HCT116 (cell line): ENCODE data around the gene PEX11G. TPM values are rescaled to one million over a fixed set of nuclear protein-coding genes. Genes with fewer than 3 reads are reported as not detected.

Source experiments
- ATAC-seq: fragments of 200-7000 bp; cut with Tn5 transposase; 2 replicates; pipeline ENCODE4 v1.9.1; 2020; ENCODE audit warnings: mild to moderate bottlenecking, moderate library complexity
- BruUV-seq: library from RNA; stranded (reverse); fragments of 400-500 nt; replicated peaks from 2 replicates; lab custom pipeline; 2021; lab: Mats Ljungman, UMichigan
- CTCF ChIA-PET: fragments of 300-600 bp; sonication (Branson Sonifier 250); formaldehyde crosslinking; loops from one replicate; lab custom pipeline; 2021; ENCODE audit warnings: antibody characterized with exemption; lab: Charles Lee
- POLR2A ChIA-PET: fragments of 300-600, 350-600 bp; sonication (Branson Sonifier 250); formaldehyde crosslinking; loops from one replicate; lab custom pipeline; 2021; ENCODE audit warnings: antibody characterized with exemption; lab: Charles Lee
- RAD21 ChIA-PET, 2 experiments: fragments of 300-600 bp; sonication (Branson Sonifier 250); formaldehyde crosslinking; loops; one replicate each; lab custom pipeline; 2023; ENCODE audit warnings: low total read pairs in 2 of 2; ENCODE audit not compliant: uncharacterized antibody in 2 of 2, unreplicated experiment in 2 of 2, low non-redundant PET in 1 of 2; lab: Charles Lee
- DNase-seq: peaks from one replicate; pipeline ENCODE4 v3.0.0-alpha.2; 2010; ENCODE audit warnings: low read depth, low spot score
- H2AFZ ChIP-seq: fragments of 200-600 bp; shearing (Covaris generic), sonication (generic); 2 replicates; pipeline ENCODE4 v1.6.1; 2017; ENCODE audit warnings: low read depth, mixed run types, mixed read lengths, antibody characterized with exemption, low read length; ENCODE audit not compliant: poor library complexity, severe bottlenecking
- H3K27ac ChIP-seq: 2 replicates; pipeline ENCODE4 v1.5.1; 2012; ENCODE audit warnings: low read depth, low read length
- H3K27me3 ChIP-seq: fragments of 200-600 bp; sonication (generic); 2 replicates; pipeline ENCODE4 v1.6.1; 2016; ENCODE audit warnings: mixed run types, low read length, mixed read lengths; ENCODE audit not compliant: insufficient read depth
- H3K36me3 ChIP-seq, 2 experiments: fragments of 200-500 bp in 1 of 2; fragments of 200-600 bp in 1 of 2; sonication (Bioruptor generic) in 1 of 2; sonication (generic) in 1 of 2; 2 replicates each; pipeline versions ENCODE4 v1.5.1 to v1.6.1; 2014 to 2016; ENCODE audit warnings: low read length in 2 of 2, inconsistent platforms in 1 of 2, mixed read lengths in 1 of 2, mixed run types in 1 of 2; ENCODE audit not compliant: insufficient read depth in 2 of 2, control insufficient read depth in 1 of 2
- H3K4me1 ChIP-seq, 2 experiments: fragments of 200-600 bp in 1 of 2; sonication (generic) in 1 of 2; 2 replicates each; pipeline versions ENCODE4 v1.5.1 to v1.6.1; 2012 to 2017; ENCODE audit warnings: low read length in 2 of 2, inconsistent platforms in 1 of 2, mild to moderate bottlenecking in 1 of 2, mixed read lengths in 1 of 2, mixed run types in 1 of 2, moderate library complexity in 1 of 2; ENCODE audit not compliant: insufficient read depth in 2 of 2, control insufficient read depth in 1 of 2
- H3K4me2 ChIP-seq: fragments of 200-600 bp; sonication (generic); 2 replicates; pipeline ENCODE4 v1.6.1; 2017; ENCODE audit warnings: mixed run types, low read length, mixed read lengths
- H3K4me3 ChIP-seq, 2 experiments: fragments of 200-600 bp in 1 of 2; sonication (generic) in 1 of 2; replicated peaks in 1 of 2; 2 replicates each; pipeline ENCODE4 v1.5.1; 2011 to 2016; ENCODE audit warnings: low read length in 2 of 2, control low read depth in 1 of 2, low read depth in 1 of 2, mild to moderate bottlenecking in 1 of 2, mixed read lengths in 1 of 2, mixed run types in 1 of 2
- H3K79me2 ChIP-seq: fragments of 200-600 bp; sonication (generic); 2 replicates; pipeline ENCODE4 v1.6.1; 2017; ENCODE audit warnings: mild to moderate bottlenecking, mixed run types, low read length, moderate library complexity, mixed read lengths; ENCODE audit not compliant: insufficient read depth
- H3K9ac ChIP-seq: fragments of 200-600 bp; sonication (generic); 2 replicates; pipeline ENCODE4 v1.6.1; 2016; ENCODE audit warnings: low read length, mixed read lengths
- H3K9me2 ChIP-seq: fragments of 200-600 bp; sonication (generic), shearing (Covaris generic); 2 replicates; pipeline ENCODE4 v1.6.1; 2017; ENCODE audit warnings: mixed run types, mild to moderate bottlenecking, moderate library complexity; ENCODE audit not compliant: insufficient read depth
- H3K9me3 ChIP-seq, 2 experiments: fragments of 200-500 bp in 1 of 2; fragments of 200-600 bp in 1 of 2; sonication (Bioruptor generic) in 1 of 2; sonication (generic) in 1 of 2; 2 replicates each; pipeline ENCODE4 v1.6.1; 2014 to 2017; ENCODE audit warnings: low read length in 2 of 2, mixed read lengths in 2 of 2, inconsistent platforms in 1 of 2, low read depth in 1 of 2, mild to moderate bottlenecking in 1 of 2, mixed run types in 1 of 2, moderate library complexity in 1 of 2; ENCODE audit not compliant: control insufficient read depth in 1 of 2, insufficient read depth in 1 of 2
- H4K20me1 ChIP-seq: fragments of 200-600 bp; sonication (generic), shearing (Covaris generic); 2 replicates; pipeline ENCODE4 v1.6.1; 2017; ENCODE audit warnings: mixed run types, mild to moderate bottlenecking, moderate library complexity; ENCODE audit not compliant: insufficient read depth
- CTCF ChIP-seq, 3 experiments: fragments of 200-600 bp in 1 of 3; sonication (generic) in 1 of 3; IDR thresholded peaks in 2 of 3; conservative IDR thresholded peaks in 1 of 3; 2 replicates each; pipeline ENCODE4 v1.5.1; 2012 to 2017; ENCODE audit warnings: low read depth in 2 of 3, low read length in 2 of 3, antibody characterized with exemption in 1 of 3, borderline replicate concordance in 1 of 3, control low read depth in 1 of 3, mild to moderate bottlenecking in 1 of 3, mixed read lengths in 1 of 3, mixed run types in 1 of 3, moderate library complexity in 1 of 3; ENCODE audit not compliant: insufficient read depth in 1 of 3
- ELF1 ChIP-seq: IDR thresholded peaks from 2 replicates; pipeline ENCODE4 v1.6.1; 2012; ENCODE audit warnings: low read depth, borderline replicate concordance
- EZH2phosphoT487 ChIP-seq: fragments of 200-600 bp; IDR thresholded peaks from 2 replicates; pipeline ENCODE4 v1.6.1; 2018; ENCODE audit warnings: antibody characterized with exemption, borderline replicate concordance
- JUND ChIP-seq: IDR thresholded peaks from 2 replicates; pipeline ENCODE4 v1.6.1; 2012
- POLR2A ChIP-seq: IDR thresholded peaks from 2 replicates; pipeline ENCODE4 v1.7.0; 2011; ENCODE audit warnings: borderline replicate concordance; ENCODE audit not compliant: insufficient read depth, insufficient read length; ENCODE audit errors: extremely low read depth
- RAD21 ChIP-seq: IDR thresholded peaks from 2 replicates; pipeline ENCODE4 v1.6.1; 2012; ENCODE audit warnings: low read depth, mild to moderate bottlenecking
- SP1 ChIP-seq: IDR thresholded peaks from 2 replicates; pipeline ENCODE4 v1.6.1; 2012; ENCODE audit warnings: low read depth
- SRF ChIP-seq: IDR thresholded peaks from 2 replicates; pipeline ENCODE4 v1.6.1; 2012; ENCODE audit warnings: low read depth
- ZNF274 ChIP-seq: fragments of 200-500 bp; sonication (Bioruptor generic); IDR thresholded peaks from 2 replicates; pipeline ENCODE4 v1.6.1; 2014; ENCODE audit warnings: mild to moderate bottlenecking, low read depth, low read length, inconsistent platforms
- intact Hi-C: fragments of 100-400 bp; cut with micrococcal nuclease; formaldehyde crosslinking; loops from 2 replicates; pipeline ENCODE4 v1.10.0; 2022
- total RNA-seq: library from RNA; stranded (reverse); gene quantifications from one replicate; pipeline ENCODE4 v1.2.1, GENCODE V29; 2021; ENCODE audit not compliant: unreplicated experiment

The PEX11G gene
- total RNA-seq, 1 experiment from 2014 or later, result 6.4 TPM

GRCh38 chr19:7488736-7489353 lies at the start of gene PEX11G (continued):
- TF ChIP-seq CTCF (IDR thresholded peaks at IDR 0.05 in 2 of 3, conservative IDR thresholded peaks at IDR 0.05 in 1 of 3; ENCODE audit: borderline replicate concordance in 1 of 3, insufficient read depth in 1 of 3, low read depth in 2 of 3, low read length in 2 of 3), result no peak
- TF ChIP-seq RAD21, result no peak
- no peak for TF ChIP-seq SRF

GRCh38 chr19:7535998-7536695 lies 47.3 kb upstream of the PEX11G start:
- no TSS peak for BruUV-seq
- Histone ChIP-seq H3K9me2 (no peaks in the 10 kb centered on the region), H3K27ac (peak overlapping the region; percentile 81; the same call in 1 of the 2 replicates), H3K9me3 (no peaks in the 10 kb centered on the region), H4K20me1 (no peaks in the 10 kb centered on the region), H3K79me2 (no peaks in the 10 kb centered on the region; the same call in 1 of the 2 replicates), H2AFZ (no peak overlapping the region), H3K27me3 (no peaks in the 10 kb centered on the region), H3K4me1 (peaks cover 4 to 33% of the 10 kb centered on the region in 2 experiments; a peak in 3 of 4 replicates), H3K36me3 (peaks cover 7 to 12% of the 10 kb centered on the region in 2 experiments; a peak in 3 of 4 replicates), H3K4me2 (peak overlapping the region; percentile 94), H3K4me3 (peak overlapping the region; percentile 95 to 96), H3K9ac (peak overlapping the region; percentile 75)
- intact Hi-C loops, result loop anchor here (2.0 kb wide), 1 partner anchor 29 kb away; no protein-coding TSS in a partner anchor
- TF ChIP-seq JUND, result no peak
- TF ChIP-seq POLR2A, result no peak
- TF ChIP-seq RAD21, result no peak
- TF ChIP-seq SP1, result no peak
- TF ChIP-seq ELF1, result no peak
- no peak for TF ChIP-seq CTCF (IDR thresholded peaks at IDR 0.05 in 2 of 3, conservative IDR thresholded peaks at IDR 0.05 in 1 of 3; ENCODE audit: borderline replicate concordance in 1 of 3, insufficient read depth in 1 of 3, low read depth in 2 of 3, low read length in 2 of 3)
- no peak for TF ChIP-seq EZH2phosphoT487
- no peak for TF ChIP-seq ZNF274
- ChIA-PET POLR2A (interaction anchor here (0.5 kb wide), 1 partner anchor 156 kb away, joined by 3 read pairs; no protein-coding TSS in a partner anchor), RAD21 (no interaction called here), CTCF (interaction anchor here (0.5 to 1.9 kb wide), 2 partner anchors 32 to 1048 kb away, joined by 5 to 10 read pairs; no protein-coding TSS in a partner anchor)
- DNase-seq (no peak), ATAC-seq (no peak)
